KMS-11 (cell line): ENCODE measurements around the gene AKR1C1.
"Not testable (repeated sequence)": the region's sequence is repeated elsewhere in the genome, so short reads cannot be mapped to it uniquely, and the experiment has no call there.

Experiments
- H2AFZ ChIP-seq: fragments of 200-600 bp; sonication (generic); 2 replicates; pipeline ENCODE4 v1.6.1; 2016; ENCODE audit warnings: antibody characterized with exemption, mixed run types, low read depth
- H3K27ac ChIP-seq: fragments of 200-600 bp; sonication (generic); 2 replicates; pipeline ENCODE4 v1.6.1; 2016; ENCODE audit warnings: mild to moderate bottlenecking, mixed run types
- H3K27me3 ChIP-seq: fragments of 200-600 bp; sonication (generic); 2 replicates; pipeline ENCODE4 v1.6.1; 2017; ENCODE audit warnings: mild to moderate bottlenecking, low read depth, mixed run types, moderate library complexity; ENCODE audit not compliant: insufficient read depth
- H3K36me3 ChIP-seq: fragments of 200-600 bp; sonication (generic); 2 replicates; pipeline ENCODE4 v1.6.1; 2017; ENCODE audit warnings: mild to moderate bottlenecking, mixed run types; ENCODE audit not compliant: insufficient read depth
- H3K4me1 ChIP-seq: fragments of 200-600 bp; sonication (generic); 2 replicates; pipeline ENCODE4 v1.6.1; 2016; ENCODE audit warnings: mild to moderate bottlenecking, low read depth, mixed run types; ENCODE audit not compliant: poor library complexity, severe bottlenecking
- H3K4me2 ChIP-seq: fragments of 200-600 bp; sonication (generic); 2 replicates; pipeline ENCODE4 v1.7.0; 2016; ENCODE audit warnings: mild to moderate bottlenecking, mixed run types
- H3K4me3 ChIP-seq: fragments of 200-600 bp; sonication (generic); IDR thresholded peaks from 2 replicates; pipeline ENCODE4 v1.6.1; 2017; ENCODE audit warnings: low read depth, low read length, mixed read lengths; ENCODE audit not compliant: insufficient read depth
- H3K79me2 ChIP-seq: fragments of 200-600 bp; sonication (generic); 2 replicates; pipeline ENCODE4 v1.6.1; 2016; ENCODE audit warnings: low read depth, mixed run types; ENCODE audit not compliant: insufficient read depth
- H3K9ac ChIP-seq: fragments of 200-600 bp; sonication (generic); 2 replicates; pipeline ENCODE4 v1.6.1; 2016; ENCODE audit warnings: mild to moderate bottlenecking, mixed run types
- H4K20me1 ChIP-seq: fragments of 200-600 bp; sonication (generic); 2 replicates; pipeline ENCODE4 v1.6.1; 2016; ENCODE audit warnings: mild to moderate bottlenecking, mixed run types; ENCODE audit not compliant: insufficient read depth
- CTCF ChIP-seq: fragments of 200-600 bp; sonication (generic); conservative IDR thresholded peaks from 2 replicates; pipeline ENCODE4 v1.6.1; 2017; ENCODE audit warnings: low read depth, mild to moderate bottlenecking, antibody characterized with exemption, low read length, moderate library complexity, mixed read lengths

Gene AKR1C1

DNA sequence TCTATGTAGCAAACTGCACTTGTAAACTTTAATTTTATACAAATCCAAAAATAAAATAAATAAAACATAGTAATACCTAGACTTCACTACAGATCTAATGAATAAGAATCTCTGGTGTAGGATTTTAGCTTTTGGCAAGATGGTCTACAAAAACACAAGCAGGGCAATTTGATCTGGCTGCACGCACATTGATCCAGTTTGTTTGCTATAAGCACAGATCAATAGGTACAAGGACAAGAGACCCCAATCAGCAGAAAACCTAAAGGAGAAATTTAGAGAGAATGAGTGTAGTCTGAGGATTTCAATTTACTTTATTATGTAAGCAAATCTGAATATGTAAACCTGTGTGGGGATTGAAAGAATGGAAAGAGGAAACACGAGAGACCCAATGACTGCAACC is 48.2 kb downstream of the AKR1C1 start:
- not testable (repeated sequence) for H3K4me2 ChIP-seq, H3K36me3 ChIP-seq, H4K20me1 ChIP-seq, H3K9ac ChIP-seq, H3K27ac ChIP-seq, H3K27me3 ChIP-seq, H3K79me2 ChIP-seq, H2AFZ ChIP-seq, H3K4me1 ChIP-seq, H3K4me3 ChIP-seq

GRCh38 chr10:5012595-5012994 is 49.4 kb downstream of the AKR1C1 start:
- H3K36me3 ChIP-seq, result no peaks in the 10 kb centered on the region
- no peak overlapping the region for H3K4me2 ChIP-seq
- H3K79me2 ChIP-seq, result no peaks in the 10 kb centered on the region
- no peaks in the 10 kb centered on the region for H3K27me3 ChIP-seq
- H3K9ac ChIP-seq, result no peak overlapping the region
- H3K4me3 ChIP-seq, result no peak overlapping the region
- no peaks in the 10 kb centered on the region for H3K4me1 ChIP-seq
- no peak for TF ChIP-seq CTCF
- no peak overlapping the region for H3K27ac ChIP-seq
- H4K20me1 ChIP-seq, result no peaks in the 10 kb centered on the region
- no peak overlapping the region for H2AFZ ChIP-seq

GRCh38 chr10:5013385-5013784 is 50.2 kb downstream of the AKR1C1 start:
- Histone ChIP-seq H3K4me2 (no peak overlapping the region), H3K27ac (no peak overlapping the region), H2AFZ (no peak overlapping the region), H4K20me1 (no peaks in the 10 kb centered on the region), H3K27me3 (no peaks in the 10 kb centered on the region), H3K36me3 (no peaks in the 10 kb centered on the region), H3K4me1 (no peaks in the 10 kb centered on the region), H3K9ac (no peak overlapping the region), H3K79me2 (no peaks in the 10 kb centered on the region), H3K4me3 (no peak overlapping the region)
- no peak for TF ChIP-seq CTCF

DNA sequence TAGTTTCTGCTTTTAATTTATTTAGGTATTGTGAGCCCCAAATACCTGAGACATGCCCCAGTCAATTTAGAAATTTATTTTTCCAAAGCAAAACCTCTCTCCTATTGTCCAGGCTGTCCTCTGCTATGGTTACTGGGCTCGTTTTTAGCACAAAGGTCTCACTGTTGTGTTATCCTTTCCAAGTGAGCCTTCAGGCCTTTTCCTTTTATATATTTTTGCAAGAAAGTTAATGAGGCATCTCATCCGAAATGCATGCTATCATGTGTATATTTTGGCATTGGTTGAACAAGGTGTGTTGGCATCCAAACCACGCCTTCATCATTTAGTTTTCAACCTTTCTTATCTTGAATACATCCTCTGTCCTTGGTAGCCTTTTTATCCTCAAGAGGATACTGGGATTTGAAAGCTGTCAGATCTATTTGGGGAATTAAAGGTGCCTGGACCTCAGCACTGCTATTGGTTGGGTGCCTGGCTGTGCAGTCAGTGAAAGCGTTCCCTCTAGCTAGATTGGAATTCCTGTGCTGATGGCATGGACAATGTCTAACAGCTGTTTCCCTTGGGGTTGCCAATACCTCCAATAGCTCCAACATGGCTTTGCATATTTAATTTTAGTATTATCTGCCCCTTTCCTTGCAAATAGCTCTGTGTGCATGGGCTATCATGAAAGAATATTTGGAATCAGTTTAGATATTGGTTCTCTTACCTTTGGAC is 51.1 kb downstream of the AKR1C1 start:
- H3K27me3 ChIP-seq, H3K4me2 ChIP-seq, H3K27ac ChIP-seq, H2AFZ ChIP-seq, H3K9ac ChIP-seq, H4K20me1 ChIP-seq, H3K4me3 ChIP-seq, H3K4me1 ChIP-seq, H3K36me3 ChIP-seq, H3K79me2 ChIP-seq: not testable (repeated sequence)

GRCh38 chr10:5014936-5015335 is 51.7 kb downstream of the AKR1C1 start:
- Histone ChIP-seq H3K9ac (no peak overlapping the region), H3K4me1 (no peaks in the 10 kb centered on the region), H3K27ac (no peak overlapping the region), H4K20me1 (no peaks in the 10 kb centered on the region), H3K79me2 (no peaks in the 10 kb centered on the region), H3K27me3 (no peaks in the 10 kb centered on the region), H3K4me3 (no peak overlapping the region), H2AFZ (no peak overlapping the region), H3K4me2 (no peak overlapping the region), H3K36me3 (no peaks in the 10 kb centered on the region)
- TF ChIP-seq CTCF, result no peak
